ENCODE measurements around the gene PRAC1. TPM values are rescaled to one million over a fixed set of nuclear protein-coding genes. Genes with fewer than 3 reads are reported as not detected.

PRAC1 gene
- total and polyA plus RNA-seq, 10 of the 15 experiments (the other 5 are each of a cell fraction or from before 2014, with no cell fraction given), result not detected

GRCh38 chr17:48759288-48759687 lies 37.0 kb upstream of the PRAC1 start:
- SMC1A ChIA-PET (ENCODE audit: uncharacterized antibody, unreplicated experiment), result no interaction called here

More at GRCh38 chr17:48759288-48759687, 37.0 kb upstream of the PRAC1 start:
- H3K4me3 ChIP-seq, result no peak overlapping the region
- no peaks in the 10 kb centered on the region for H3K4me1 ChIP-seq (ENCODE audit: control insufficient read depth, insufficient read depth, low read length)
- H2AFZ ChIP-seq (ENCODE audit: control insufficient read depth, low read depth, low read length), result no peak overlapping the region
- H3K36me3 ChIP-seq (ENCODE audit: control insufficient read depth in 2 of 2, insufficient read depth in 2 of 2, low read length in 1 of 2), result no peaks in the 10 kb centered on the region
- no peak overlapping the region for H3K9ac ChIP-seq (ENCODE audit: control insufficient read depth, insufficient read depth, low read length)
- no peaks in the 10 kb centered on the region for H3K9me3 ChIP-seq (replicated peaks; ENCODE audit: control insufficient read depth, insufficient read depth, low read length)
- DNase-seq (ENCODE audit: low read depth, low spot score) (no peak), FAIRE-seq (no peak), ATAC-seq (no peak)
- H3K27me3 ChIP-seq (replicated peaks in 1 of 2; ENCODE audit: control insufficient read depth in 2 of 2, insufficient read depth in 2 of 2, low read length in 1 of 2), result peaks cover 5 to 12% of the 10 kb centered on the region in 2 experiments; a peak in 3 of 4 replicates
- no peak overlapping the region for H3K27ac ChIP-seq (ENCODE audit: control insufficient read depth, insufficient read depth)
- no peaks in the 10 kb centered on the region for H4K20me1 ChIP-seq (ENCODE audit: control insufficient read depth, insufficient read depth)
- intact Hi-C loops (cut with micrococcal nuclease; ENCODE audit: unreplicated experiment) (no loop called here), in situ Hi-C loops (cut with MboI) (no loop called here)
- no peak overlapping the region for H3K4me2 ChIP-seq (ENCODE audit: control insufficient read depth, insufficient read depth)
- POLR2A ChIA-PET, result no interaction called here
- CTCF ChIA-PET, result interaction anchor here (1.2 to 2.7 kb wide), 3 partner anchors 11 to 36 kb away, joined by 3 to 13 read pairs (median 4); partner anchors contain the start of gene PRAC2
- no TSS peak for BruUV-seq (replicated peaks)
- RAD21 ChIA-PET (ENCODE audit: unreplicated experiment), result no interaction called here
- no peak for TF ChIP-seq EP300 (IDR thresholded peaks at IDR 0.05; ENCODE audit: borderline replicate concordance in 1 of 2, control insufficient read depth in 1 of 2, low read depth in 2 of 2, low read length in 2 of 2)
- no peak for TF ChIP-seq BCL11A (IDR thresholded peaks at IDR 0.05; ENCODE audit: low read depth, low read length)
- no peak for TF ChIP-seq HDAC2 (IDR thresholded peaks at IDR 0.05)
- no peak for TF ChIP-seq IKZF2 (IDR thresholded peaks at IDR 0.05)
- TF ChIP-seq IRF5 (IDR thresholded peaks at IDR 0.05; ENCODE audit: borderline replicate concordance), result no peak
- TF ChIP-seq NFIC (IDR thresholded peaks at IDR 0.05; ENCODE audit: low read depth, low read length), result no peak
- TF ChIP-seq USF1 (IDR thresholded peaks at IDR 0.05; ENCODE audit: borderline replicate concordance, extremely low read length, insufficient read depth, low read depth, low read length), result no peak
- no peak for TF ChIP-seq HDAC6 (IDR thresholded peaks at IDR 0.05; ENCODE audit: unreplicated experiment)
- no peak for TF ChIP-seq PML (IDR thresholded peaks at IDR 0.05; ENCODE audit: low read length)
- TF ChIP-seq ZNF384 (IDR thresholded peaks at IDR 0.05; ENCODE audit: borderline replicate concordance, low read depth, low read length), result no peak
- no peak for TF ChIP-seq EGR1 (IDR thresholded peaks at IDR 0.05; ENCODE audit: borderline replicate concordance in 1 of 2, low read depth in 2 of 2, low read length in 2 of 2)
- TF ChIP-seq SUZ12 (IDR thresholded peaks at IDR 0.05; ENCODE audit: unreplicated experiment), result no peak
- TF ChIP-seq, protein P1, sequence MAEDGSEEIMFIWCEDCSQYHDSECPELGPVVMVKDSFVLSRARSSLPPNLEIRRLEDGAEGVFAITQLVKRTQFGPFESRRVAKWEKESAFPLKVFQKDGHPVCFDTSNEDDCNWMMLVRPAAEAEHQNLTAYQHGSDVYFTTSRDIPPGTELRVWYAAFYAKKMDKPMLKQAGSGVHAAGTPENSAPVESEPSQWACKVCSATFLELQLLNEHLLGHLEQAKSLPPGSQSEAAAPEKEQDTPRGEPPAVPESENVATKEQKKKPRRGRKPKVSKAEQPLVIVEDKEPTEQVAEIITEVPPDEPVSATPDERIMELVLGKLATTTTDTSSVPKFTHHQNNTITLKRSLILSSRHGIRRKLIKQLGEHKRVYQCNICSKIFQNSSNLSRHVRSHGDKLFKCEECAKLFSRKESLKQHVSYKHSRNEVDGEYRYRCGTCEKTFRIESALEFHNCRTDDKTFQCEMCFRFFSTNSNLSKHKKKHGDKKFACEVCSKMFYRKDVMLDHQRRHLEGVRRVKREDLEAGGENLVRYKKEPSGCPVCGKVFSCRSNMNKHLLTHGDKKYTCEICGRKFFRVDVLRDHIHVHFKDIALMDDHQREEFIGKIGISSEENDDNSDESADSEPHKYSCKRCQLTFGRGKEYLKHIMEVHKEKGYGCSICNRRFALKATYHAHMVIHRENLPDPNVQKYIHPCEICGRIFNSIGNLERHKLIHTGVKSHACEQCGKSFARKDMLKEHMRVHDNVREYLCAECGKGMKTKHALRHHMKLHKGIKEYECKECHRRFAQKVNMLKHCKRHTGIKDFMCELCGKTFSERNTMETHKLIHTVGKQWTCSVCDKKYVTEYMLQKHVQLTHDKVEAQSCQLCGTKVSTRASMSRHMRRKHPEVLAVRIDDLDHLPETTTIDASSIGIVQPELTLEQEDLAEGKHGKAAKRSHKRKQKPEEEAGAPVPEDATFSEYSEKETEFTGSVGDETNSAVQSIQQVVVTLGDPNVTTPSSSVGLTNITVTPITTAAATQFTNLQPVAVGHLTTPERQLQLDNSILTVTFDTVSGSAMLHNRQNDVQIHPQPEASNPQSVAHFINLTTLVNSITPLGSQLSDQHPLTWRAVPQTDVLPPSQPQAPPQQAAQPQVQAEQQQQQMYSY (CRISPR knock-in tag; IDR thresholded peaks at IDR 0.05), result no peak
- H3K79me2 ChIP-seq (ENCODE audit: control insufficient read depth, insufficient read depth, low read length), result no peaks in the 10 kb centered on the region

Data from GM12878 (cell line).